22Rv1 (cell line): ENCODE data around the gene CMTM4.

ENCODE experiments used
- H3K27ac ChIP-seq: fragments of 450-650 bp; 2 replicates; pipeline ENCODE4 v1.5.1; 2017
- ZFX ChIP-seq: fragments of 450-650 bp; IDR thresholded peaks from 2 replicates; pipeline ENCODE4 v1.6.1; 2017; ENCODE audit warnings: antibody characterized with exemption, borderline replicate concordance
- TF ChIP-seq, protein P1 (sequence below): fragments of 450-650 bp; IDR thresholded peaks from 2 replicates; pipeline ENCODE4 v1.5.1; 2017; ENCODE audit warnings: mild to moderate bottlenecking

The CMTM4 gene

DNA sequence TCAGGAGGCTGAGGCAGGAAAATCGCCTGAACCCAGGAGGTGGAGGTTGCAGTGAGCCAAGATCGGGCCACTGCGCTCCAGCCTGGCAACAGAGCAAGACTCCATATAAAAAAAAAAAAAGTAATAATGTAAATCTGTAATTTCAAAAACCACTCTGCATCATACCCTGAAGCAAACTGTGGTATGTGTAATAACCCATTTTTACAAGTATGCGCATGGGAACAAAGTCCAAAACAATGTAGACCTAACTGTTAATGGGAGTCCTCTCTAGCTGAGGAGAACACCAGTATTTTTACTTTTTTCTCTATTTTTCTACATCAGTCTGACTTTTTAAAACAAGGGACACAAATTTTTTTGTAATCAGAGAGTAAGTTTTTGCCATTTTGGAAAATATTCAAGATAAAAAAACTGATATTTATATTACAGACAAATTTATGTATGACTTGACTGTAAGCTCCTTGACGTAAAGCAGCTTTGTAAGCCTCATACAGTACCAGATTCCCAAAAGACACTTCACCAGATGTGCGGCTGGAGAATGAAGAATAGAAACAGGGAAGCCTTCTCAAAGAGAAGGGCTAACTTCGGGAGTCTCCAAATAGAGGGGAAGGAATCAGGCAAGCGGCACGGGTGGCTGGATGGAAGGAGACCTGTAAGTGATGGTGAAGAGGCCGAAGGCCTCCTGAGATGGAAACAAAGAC, 25.7 kb downstream of the CMTM4 start:
- TF ChIP-seq ZFX = no peak
- TF ChIP-seq, protein P1, sequence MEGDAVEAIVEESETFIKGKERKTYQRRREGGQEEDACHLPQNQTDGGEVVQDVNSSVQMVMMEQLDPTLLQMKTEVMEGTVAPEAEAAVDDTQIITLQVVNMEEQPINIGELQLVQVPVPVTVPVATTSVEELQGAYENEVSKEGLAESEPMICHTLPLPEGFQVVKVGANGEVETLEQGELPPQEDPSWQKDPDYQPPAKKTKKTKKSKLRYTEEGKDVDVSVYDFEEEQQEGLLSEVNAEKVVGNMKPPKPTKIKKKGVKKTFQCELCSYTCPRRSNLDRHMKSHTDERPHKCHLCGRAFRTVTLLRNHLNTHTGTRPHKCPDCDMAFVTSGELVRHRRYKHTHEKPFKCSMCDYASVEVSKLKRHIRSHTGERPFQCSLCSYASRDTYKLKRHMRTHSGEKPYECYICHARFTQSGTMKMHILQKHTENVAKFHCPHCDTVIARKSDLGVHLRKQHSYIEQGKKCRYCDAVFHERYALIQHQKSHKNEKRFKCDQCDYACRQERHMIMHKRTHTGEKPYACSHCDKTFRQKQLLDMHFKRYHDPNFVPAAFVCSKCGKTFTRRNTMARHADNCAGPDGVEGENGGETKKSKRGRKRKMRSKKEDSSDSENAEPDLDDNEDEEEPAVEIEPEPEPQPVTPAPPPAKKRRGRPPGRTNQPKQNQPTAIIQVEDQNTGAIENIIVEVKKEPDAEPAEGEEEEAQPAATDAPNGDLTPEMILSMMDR = no peak
- no peak overlapping the region for H3K27ac ChIP-seq

DNA sequence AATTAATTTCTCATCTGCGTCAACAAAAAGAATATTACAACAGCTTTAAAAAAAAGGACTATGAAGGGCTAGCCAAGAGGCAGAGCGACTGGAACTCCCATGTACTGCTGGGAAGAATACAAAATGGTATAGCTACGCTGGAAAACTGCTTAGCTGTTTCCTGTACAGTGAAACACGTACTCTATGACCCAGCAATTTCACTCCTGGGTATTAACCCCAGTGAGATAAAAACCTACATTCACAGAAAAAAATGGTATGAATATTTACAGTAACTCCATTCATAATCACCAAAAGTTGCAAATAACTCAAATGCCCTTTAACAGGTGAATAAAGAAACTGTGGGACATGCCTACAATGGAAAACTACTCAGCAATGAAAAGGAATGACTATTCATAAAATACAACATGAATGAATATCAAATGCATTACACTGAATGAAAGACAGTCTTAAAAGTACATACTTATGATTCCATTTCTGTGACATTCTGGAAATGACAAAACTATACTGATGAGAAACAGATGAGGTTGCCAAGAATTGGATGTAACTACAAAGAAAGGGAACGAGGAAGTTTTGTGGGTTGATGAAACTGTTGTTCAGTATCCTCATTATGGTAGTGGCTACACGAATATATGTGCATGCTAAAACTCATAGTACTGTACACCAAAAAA, 27.6 kb downstream of the CMTM4 start:
- no peak for TF ChIP-seq ZFX
- TF ChIP-seq, protein P1 = no peak
- H3K27ac ChIP-seq = no peak overlapping the region

DNA sequence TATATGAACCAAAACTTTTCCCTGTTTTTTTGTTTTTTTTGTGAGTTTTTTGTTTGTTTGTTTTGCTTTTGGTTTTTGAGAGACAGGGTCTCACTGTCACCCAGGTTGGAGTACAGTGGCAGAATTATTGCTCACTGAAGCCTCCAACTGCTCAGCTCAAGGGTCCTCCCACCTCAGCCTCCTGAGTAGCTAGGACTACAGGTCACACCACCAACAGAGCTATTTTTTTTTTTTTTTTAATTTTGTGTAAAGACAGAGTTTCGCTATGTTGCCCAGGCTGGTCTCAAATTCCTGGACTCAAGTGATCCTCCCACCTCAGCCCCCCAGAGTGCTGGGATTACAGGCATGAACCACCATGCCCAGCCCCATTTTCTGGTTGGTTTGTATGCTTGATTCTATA, 28.6 kb downstream of the CMTM4 start:
- TF ChIP-seq ZFX = no peak
- H3K27ac ChIP-seq = no peak overlapping the region

DNA sequence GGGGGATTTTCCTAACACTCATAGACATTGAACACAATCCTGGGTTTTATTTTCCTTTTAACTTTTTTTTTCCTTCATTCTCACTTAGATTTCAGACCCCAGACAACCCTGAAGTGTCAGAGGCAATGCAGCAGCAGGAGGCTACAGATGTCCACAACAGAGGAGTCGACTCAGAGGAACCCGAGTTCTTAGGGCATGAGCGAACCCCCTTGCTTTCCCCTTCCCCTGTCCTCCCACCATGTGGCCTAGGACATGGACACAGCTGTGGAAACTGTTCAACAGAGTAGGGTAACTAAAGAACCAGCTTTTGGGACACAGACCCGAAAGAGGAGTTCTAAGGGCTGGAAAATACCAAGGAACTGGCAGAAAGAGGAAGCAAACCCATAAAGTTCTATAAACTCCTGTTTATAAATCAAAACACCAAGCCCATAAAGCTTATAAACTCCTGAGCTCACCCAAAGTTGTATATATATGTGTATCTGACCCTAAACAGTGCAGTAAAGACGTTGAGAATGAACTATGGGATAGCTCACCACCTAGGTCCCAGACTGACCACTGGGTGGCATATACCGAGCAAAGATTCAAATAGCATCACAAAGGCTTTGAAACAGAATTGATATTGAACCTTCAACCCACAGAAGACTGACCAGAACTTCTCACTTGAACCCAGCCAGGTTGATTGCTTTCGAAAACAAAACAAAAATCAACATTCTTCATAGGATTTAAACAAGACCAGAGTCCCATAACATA, 33.9 kb downstream of the CMTM4 start:
- no peak overlapping the region for H3K27ac ChIP-seq
- no peak for TF ChIP-seq ZFX
- TF ChIP-seq, protein P1 = peak; percentile 60

DNA sequence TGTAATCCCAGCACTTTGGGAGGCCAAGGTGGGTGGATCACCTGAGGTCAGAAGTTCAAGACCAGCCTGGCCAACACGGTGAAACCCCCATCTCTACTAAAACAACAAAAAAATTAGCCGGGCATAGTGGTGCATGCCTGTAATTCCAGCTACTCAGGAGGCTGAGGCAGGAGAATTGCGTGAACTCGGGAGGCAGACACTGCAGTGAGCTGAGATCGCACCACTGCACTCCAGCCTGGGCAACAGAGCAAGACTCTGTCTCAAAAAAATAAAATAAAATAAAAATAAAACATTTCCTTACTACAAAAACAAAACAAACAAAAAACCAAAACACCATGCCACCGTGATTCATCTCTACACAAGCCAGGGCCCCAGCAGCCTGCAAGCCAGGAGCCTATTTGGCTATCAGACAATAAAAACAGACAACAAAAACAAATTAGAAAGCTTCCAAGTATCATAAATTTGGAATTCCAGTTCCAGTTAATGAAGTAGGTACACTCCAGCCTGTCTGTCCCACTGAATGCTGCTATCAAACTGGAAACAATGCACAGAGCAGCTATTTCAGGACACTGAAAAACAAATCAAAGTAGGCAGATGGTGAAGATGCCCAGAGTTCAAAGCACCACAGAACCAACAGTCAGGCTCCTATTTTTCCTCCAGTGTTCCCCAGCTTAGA, 34.7 kb downstream of the CMTM4 start:
- H3K27ac ChIP-seq = peak overlapping the region; percentile 48; the same call in 1 of the 2 replicates

DNA sequence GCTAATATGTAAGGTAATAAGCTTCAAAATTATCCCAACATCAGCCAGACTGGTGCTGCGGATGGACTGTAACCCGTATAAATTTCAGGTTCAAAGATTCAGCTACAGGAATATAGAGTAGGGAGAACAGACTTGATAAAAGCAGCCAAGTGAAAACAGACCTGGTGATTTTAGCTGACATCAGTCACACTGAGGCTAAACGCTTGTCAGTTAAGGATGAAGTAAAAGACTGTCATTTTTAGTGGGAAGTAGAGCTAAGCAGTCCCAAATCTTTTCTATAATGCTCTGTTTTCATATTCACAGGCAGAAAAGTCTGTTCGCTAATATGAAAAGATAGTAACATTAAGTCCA, 35.4 kb downstream of the CMTM4 start:
- TF ChIP-seq, protein P1 = no peak
- TF ChIP-seq ZFX = no peak
- H3K27ac ChIP-seq = peak overlapping the region; percentile 48

DNA sequence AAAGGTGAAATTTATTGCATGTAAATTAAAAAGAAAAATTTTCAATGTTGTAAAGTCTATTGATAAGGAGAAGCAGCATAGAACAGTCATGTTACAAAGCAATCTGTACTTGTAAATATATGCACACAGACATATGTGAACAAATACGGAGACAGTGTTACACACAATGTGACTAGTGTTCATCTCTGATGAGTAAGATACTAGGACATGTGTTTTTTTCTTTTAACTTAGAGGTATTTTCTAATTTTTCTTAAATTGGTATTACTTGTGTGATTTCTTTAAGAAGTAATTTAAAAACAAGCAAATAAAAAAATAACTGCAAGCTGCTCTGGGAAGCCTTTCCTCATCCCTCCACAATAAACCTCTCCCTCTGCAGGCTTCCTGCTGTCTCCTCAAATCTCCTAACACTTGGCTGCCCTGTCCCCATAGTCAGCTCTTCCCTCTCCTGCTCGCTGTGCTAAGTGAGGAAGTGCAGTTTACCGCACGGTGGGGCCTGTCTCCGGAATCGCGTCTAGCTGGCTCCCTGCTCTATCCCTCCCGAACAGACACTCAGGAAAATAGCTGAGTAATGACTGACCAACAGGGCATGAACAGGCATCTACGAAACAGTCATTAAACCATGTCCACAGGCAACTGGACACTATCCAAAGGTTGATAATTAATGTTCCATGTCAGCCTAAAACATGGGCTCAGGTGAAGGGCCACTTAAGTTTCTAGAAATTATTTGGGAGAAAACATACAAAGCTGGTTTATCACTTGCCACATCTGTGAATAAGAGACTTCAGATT, 35.9 kb downstream of the CMTM4 start:
- H3K27ac ChIP-seq = peak overlapping the region; percentile 48
- no peak for TF ChIP-seq ZFX
- TF ChIP-seq, protein P1 = no peak
